Lung (tissue), 12 donors: ENCODE data around the gene DNASE1L3. TPM values are rescaled to one million over a fixed set of nuclear protein-coding genes. Genes with fewer than 3 reads are reported as not detected.

Experiments
- ATAC-seq: fragments of 200-7000 bp; cut with Tn5 transposase; one replicate; pipeline ENCODE4 v1.9.1; 2020; ENCODE audit warnings: moderate number of reproducible peaks; ENCODE audit not compliant: insufficient read depth, low FRiP score
- DNase-seq, 3 donors: peaks; one replicate each; pipeline ENCODE4 v3.0.0-alpha.2; 2013 to 2017
- H3K27ac ChIP-seq, 2 donors: one replicate each; pipeline ENCODE4 v1.5.1; 2013; ENCODE audit warnings: mild to moderate bottlenecking in 2 of 2, moderate library complexity in 2 of 2, control low read depth in 1 of 2, inconsistent platforms in 1 of 2, low read depth in 1 of 2, low read length in 1 of 2
- H3K27me3 ChIP-seq, 3 donors: one replicate each; pipeline ENCODE4 v1.5.1; 2013; ENCODE audit warnings: low read length in 2 of 3; ENCODE audit not compliant: control insufficient read depth in 3 of 3, insufficient read depth in 3 of 3
- H3K36me3 ChIP-seq, 4 donors: one replicate each; pipeline ENCODE4 v1.5.1; 2013; ENCODE audit warnings: low read length in 4 of 4, mild to moderate bottlenecking in 1 of 4, moderate library complexity in 1 of 4; ENCODE audit not compliant: control insufficient read depth in 4 of 4, insufficient read depth in 4 of 4
- H3K4me1 ChIP-seq, 5 donors: one replicate each; pipeline ENCODE4 v1.5.1; 2013; ENCODE audit warnings: low read length in 5 of 5, mild to moderate bottlenecking in 2 of 5, moderate library complexity in 1 of 5; ENCODE audit not compliant: control insufficient read depth in 5 of 5, insufficient read depth in 5 of 5
- H3K4me3 ChIP-seq: one replicate; pipeline ENCODE4 v1.5.1; 2013; ENCODE audit warnings: mild to moderate bottlenecking, control low read depth, moderate library complexity
- H3K9ac ChIP-seq, 2 donors: one replicate each; pipeline ENCODE4 v1.5.1; 2013; ENCODE audit warnings: low read length in 2 of 2, control low read depth in 1 of 2; ENCODE audit not compliant: insufficient read depth in 1 of 2
- H3K9me3 ChIP-seq, 4 donors: one replicate each; pipeline ENCODE4 v1.5.1; 2013; ENCODE audit warnings: low read length in 3 of 4, mild to moderate bottlenecking in 1 of 4, moderate library complexity in 1 of 4; ENCODE audit not compliant: control insufficient read depth in 4 of 4, insufficient read depth in 3 of 4
- WGBS, 2 donors: extraction: QIAGEN DNeasy Blood & Tissue Kit; methylation state at CpG; one replicate each; pipeline ENCODE4 v1.1.7; 2013; 5-methylcytosine and 5-hydroxymethylcytosine counted together
- polyA plus RNA-seq, 2 donors: library from polyadenylated mRNA; stranded (reverse); fragments of 200-250 nt; gene quantifications; one replicate each; pipeline ENCODE4 v1.2.1, GENCODE V29; 2013
- total RNA-seq, 2 donors: library from RNA; depleted of rRNA in 1 of 2; stranded (reverse); fragments of >200 nt in 1 of 2; gene quantifications; one replicate each; pipeline ENCODE4 v1.2.1, GENCODE V29; 2014 to 2021
- TF ChIP-seq, protein P1 (sequence below): IDR thresholded peaks from 2 replicates; pipeline ENCODE4 v1.5.1; 2012; ENCODE audit warnings: mild to moderate bottlenecking; ENCODE audit errors: control extremely low read depth, extremely low read depth
- donor health status: control.
- donor health status: control.
- donor health status: Bipolar disorder and iron deficiency.
- donor health status: healthy.
- donor health status: DM: yes; HTN: yes; CAD: no.

Gene DNASE1L3
- total and polyA plus RNA-seq, 4 donors, result 1.2 to 10.7 (median 2.4) TPM

DNA sequence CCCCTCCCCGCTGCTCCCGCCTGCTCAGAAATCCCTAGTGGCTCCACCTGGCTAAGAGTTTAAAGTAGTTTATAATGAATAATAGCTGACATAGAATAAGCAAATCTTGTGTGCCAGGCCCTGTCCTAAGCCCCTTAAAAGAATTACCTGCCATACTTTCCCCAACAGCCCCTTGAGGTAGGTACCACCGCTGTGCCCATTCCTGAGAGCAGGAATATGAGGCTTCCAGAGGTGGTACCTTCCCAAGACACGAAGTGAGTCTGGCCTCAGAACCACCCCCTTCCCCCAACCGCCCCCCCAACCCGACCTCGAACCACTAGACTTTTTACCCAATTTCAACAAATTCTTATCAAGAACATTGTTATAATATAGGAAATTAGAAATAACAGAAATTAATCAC lies 28.1 kb upstream of the DNASE1L3 start:
- ATAC-seq (no peak), DNase-seq (no peak)
- Histone ChIP-seq H3K27me3 (peaks cover 0 to 5% (median under 1%) of the 10 kb centered on the region in 3 donors), H3K36me3 (no peaks in the 10 kb centered on the region), H3K4me3 (peak overlapping the region; percentile 76), H3K9ac (no peak overlapping the region), H3K9me3 (peaks cover 0 to under 1% (median 0%) of the 10 kb centered on the region in 4 donors), H3K4me1 (peaks cover 0 to 18% (median 0%) of the 10 kb centered on the region in 5 donors), H3K27ac (no peak overlapping the region)
- 71 to 79% methylated on average over 7 of the region's 7 CpGs for WGBS, 2 donors
- TF ChIP-seq, protein P1, sequence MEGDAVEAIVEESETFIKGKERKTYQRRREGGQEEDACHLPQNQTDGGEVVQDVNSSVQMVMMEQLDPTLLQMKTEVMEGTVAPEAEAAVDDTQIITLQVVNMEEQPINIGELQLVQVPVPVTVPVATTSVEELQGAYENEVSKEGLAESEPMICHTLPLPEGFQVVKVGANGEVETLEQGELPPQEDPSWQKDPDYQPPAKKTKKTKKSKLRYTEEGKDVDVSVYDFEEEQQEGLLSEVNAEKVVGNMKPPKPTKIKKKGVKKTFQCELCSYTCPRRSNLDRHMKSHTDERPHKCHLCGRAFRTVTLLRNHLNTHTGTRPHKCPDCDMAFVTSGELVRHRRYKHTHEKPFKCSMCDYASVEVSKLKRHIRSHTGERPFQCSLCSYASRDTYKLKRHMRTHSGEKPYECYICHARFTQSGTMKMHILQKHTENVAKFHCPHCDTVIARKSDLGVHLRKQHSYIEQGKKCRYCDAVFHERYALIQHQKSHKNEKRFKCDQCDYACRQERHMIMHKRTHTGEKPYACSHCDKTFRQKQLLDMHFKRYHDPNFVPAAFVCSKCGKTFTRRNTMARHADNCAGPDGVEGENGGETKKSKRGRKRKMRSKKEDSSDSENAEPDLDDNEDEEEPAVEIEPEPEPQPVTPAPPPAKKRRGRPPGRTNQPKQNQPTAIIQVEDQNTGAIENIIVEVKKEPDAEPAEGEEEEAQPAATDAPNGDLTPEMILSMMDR, result no peak

DNA sequence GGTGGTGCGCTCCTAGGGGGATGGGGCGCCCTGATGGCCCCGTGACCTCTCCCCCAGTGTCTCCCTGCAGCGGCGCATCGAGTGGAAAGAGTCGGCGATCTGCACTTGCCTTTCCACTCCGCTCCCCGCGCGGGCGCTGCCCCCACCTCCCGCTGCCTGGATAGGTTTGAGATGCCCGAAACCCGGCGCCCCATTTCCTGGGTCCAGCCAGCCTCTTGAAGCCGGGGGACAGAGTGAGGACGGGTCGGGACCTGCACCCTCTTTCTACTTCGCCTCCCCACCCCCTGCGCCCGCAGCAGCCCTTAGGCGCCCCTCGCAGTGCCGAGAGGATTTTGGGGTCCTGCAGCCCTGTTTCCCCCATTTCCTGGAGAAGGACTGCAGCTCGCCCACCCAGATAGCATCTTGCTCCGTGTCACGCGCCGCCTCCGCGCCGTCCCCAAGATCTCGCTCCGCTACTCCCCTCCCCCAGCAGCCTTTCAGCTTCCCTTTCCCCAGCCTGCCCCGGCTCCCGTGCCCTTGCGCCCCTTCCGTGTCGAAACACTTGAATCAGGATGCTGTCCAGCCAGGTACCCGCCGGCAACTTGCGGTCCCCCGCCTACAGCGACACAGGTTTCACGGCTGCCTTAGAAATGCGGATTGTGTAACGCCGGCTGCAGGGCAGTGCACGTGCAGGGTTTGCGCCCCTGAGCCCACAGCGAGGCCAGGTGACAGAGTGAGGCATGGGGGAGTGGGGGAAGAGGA lies 27.3 kb upstream of the DNASE1L3 start:
- Histone ChIP-seq H3K27ac (peak overlapping the region; percentile 9 to 87), H3K9ac (no peak overlapping the region), H3K4me1 (peaks cover 0 to 17% (median 0%) of the 10 kb centered on the region in 5 donors), H3K27me3 (peaks cover 0 to 8% (median 3%) of the 10 kb centered on the region in 3 donors), H3K9me3 (peaks cover 0 to 2% (median 0%) of the 10 kb centered on the region in 4 donors), H3K36me3 (no peaks in the 10 kb centered on the region), H3K4me3 (peak overlapping the region; percentile 76)
- DNase-seq (peak; percentile 21 to 43 (median 37)), ATAC-seq (peak; percentile 42)
- 1 to 2% methylated on average over 42 to 53 of the region's 53 CpGs for WGBS, 2 donors
- TF ChIP-seq, protein P1, result no peak

DNA sequence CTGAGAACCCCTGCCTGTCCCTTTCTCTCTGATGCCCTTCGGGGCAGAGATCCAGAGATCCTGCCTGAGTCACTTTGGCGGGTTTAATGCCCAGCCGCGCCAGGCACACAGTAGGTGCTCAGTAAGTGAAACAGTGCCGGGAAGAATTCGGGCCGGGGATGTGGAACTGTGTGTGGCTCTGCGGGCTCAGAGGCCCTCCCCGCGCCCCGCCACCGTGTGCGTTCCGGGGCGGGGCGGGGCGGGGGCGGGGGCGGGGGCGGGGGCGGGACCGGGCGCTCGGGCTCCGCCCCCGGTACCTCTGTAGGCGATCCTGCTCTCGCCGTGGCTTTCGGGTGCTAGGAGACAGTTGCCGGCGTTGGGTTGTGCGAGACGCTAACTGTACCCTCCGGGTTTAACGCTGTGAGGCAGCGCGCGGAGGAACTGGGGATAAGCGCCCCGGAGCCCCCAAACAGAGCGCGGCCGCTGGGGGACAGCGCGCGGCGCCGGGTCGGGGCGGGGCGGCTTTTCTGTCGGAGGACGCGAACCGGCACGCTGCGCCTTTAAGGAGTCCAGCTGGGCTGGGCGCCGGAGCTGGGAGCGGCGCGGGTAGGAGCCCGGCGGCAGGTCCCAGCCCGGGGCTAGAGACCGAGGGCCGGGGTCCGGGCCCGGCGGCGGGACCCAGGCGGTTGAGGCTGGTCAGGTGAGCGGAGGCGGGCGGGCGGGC lies 26.6 kb upstream of the DNASE1L3 start, which contains the start of gene ABHD6:
TSS of gene ABHD6 (plus strand) at position 555 of the 703 bp plus-strand sequence. CDS start 18,795 bp downstream, outside the sequence.
- peak within 1 kb of the TSS; percentile 76 for H3K4me3 ChIP-seq
- TF ChIP-seq, protein P1, result no peak
- DNase-seq (peak; percentile 80 to 84 (median 82)), ATAC-seq (peak; percentile 93)
- H3K4me1 ChIP-seq, result peaks cover 0 to 17% (median 0%) of the 10 kb centered on the region in 5 donors
- 1% methylated on average over 62 to 77 of the region's 77 CpGs for WGBS, 2 donors
- H3K9me3 ChIP-seq, result peaks cover 0 to 2% (median 0%) of the 10 kb centered on the region in 4 donors
- no peaks in the 10 kb centered on the region for H3K36me3 ChIP-seq
- peak within 1 kb of the TSS; percentile 21 to 76 for H3K9ac ChIP-seq
- H3K27ac ChIP-seq, result peak within 1 kb of the TSS; percentile 87 to 92
- peaks cover 0 to 8% (median 7%) of the 10 kb centered on the region in 3 donors for H3K27me3 ChIP-seq
